B cell (primary cell): ENCODE data around the gene JPT2. TPM values are rescaled to one million over a fixed set of nuclear protein-coding genes. Genes with fewer than 3 reads are reported as not detected.

Experiments
- ATAC-seq: fragments of 200-7000 bp; cut with Tn5 transposase; one replicate; pipeline ENCODE4 v1.10.0; 2021; ENCODE audit warnings: low read depth, mild to moderate bottlenecking, moderate number of reproducible peaks, moderate library complexity
- CTCF ChIA-PET: fragments of 350-600 bp; sonication (Branson Sonifier 250); formaldehyde crosslinking; loops from one replicate; lab custom pipeline; 2021; ENCODE audit warnings: antibody characterized with exemption, inconsistent platforms; lab: Charles Lee
- POLR2A ChIA-PET: fragments of 350-600 bp; sonication (Branson Sonifier 250); formaldehyde crosslinking; loops from one replicate; lab custom pipeline; 2021; ENCODE audit warnings: antibody characterized with exemption; lab: Charles Lee
- DNase-seq: peaks from one replicate; pipeline ENCODE4 v3.0.0; 2013
- H2AFZ ChIP-seq: 2 replicates; pipeline ENCODE4 v1.6.1; 2012; ENCODE audit warnings: mild to moderate bottlenecking, low read depth, low read length; ENCODE audit not compliant: insufficient read depth, poor library complexity, severe bottlenecking
- H3K27ac ChIP-seq, 2 donors: 1 replicate in 1 of 2; 2 replicates in 1 of 2; pipeline ENCODE4 v1.5.1; 2012 to 2013; ENCODE audit warnings: low read length in 2 of 2, mild to moderate bottlenecking in 2 of 2, moderate library complexity in 1 of 2
- H3K27me3 ChIP-seq, 4 experiments: fragments of 200-600 bp in 1 of 4; sonication (generic) in 1 of 4; replicated peaks in 1 of 4; 1 replicate in 2 of 4; 2 replicates in 2 of 4; pipeline versions ENCODE4 v1.6.1 to v1.7.0; 2013 to 2016; ENCODE audit warnings: low read length in 3 of 4, mild to moderate bottlenecking in 2 of 4, mixed read lengths in 1 of 4, moderate library complexity in 1 of 4; ENCODE audit not compliant: insufficient read depth in 4 of 4, control insufficient read depth in 3 of 4; ENCODE audit errors: control extremely low read depth in 1 of 4
- H3K36me3 ChIP-seq, 2 experiments: replicated peaks in 1 of 2; 1 replicate in 1 of 2; 2 replicates in 1 of 2; pipeline versions ENCODE4 v1.6.1 to v1.7.1; 2013; ENCODE audit warnings: low read length in 1 of 2; ENCODE audit not compliant: insufficient read depth in 2 of 2, control insufficient read depth in 1 of 2; ENCODE audit errors: control extremely low read depth in 1 of 2, extremely low read depth in 1 of 2
- H3K4me1 ChIP-seq, 2 donors: fragments of 200-600 bp in 1 of 2; sonication (generic) in 1 of 2; 1 replicate in 1 of 2; 2 replicates in 1 of 2; pipeline versions ENCODE4 v1.5.1 to v1.6.1; 2013 to 2017; ENCODE audit warnings: low read length in 2 of 2; ENCODE audit not compliant: control insufficient read depth in 2 of 2, insufficient read depth in 2 of 2
- H3K4me2 ChIP-seq: replicated peaks from 2 replicates; pipeline ENCODE3; 2012; ENCODE audit warnings: mild to moderate bottlenecking, low read depth, low read length; ENCODE audit not compliant: poor library complexity, severe bottlenecking
- H3K4me3 ChIP-seq, 5 experiments: fragments of 200-600 bp in 1 of 5; sonication (generic) in 1 of 5; 1 replicate in 3 of 5; 2 replicates in 2 of 5; pipeline versions ENCODE4 v1.5.1 to v1.7.0; 2011 to 2016; ENCODE audit warnings: low read length in 4 of 5, mild to moderate bottlenecking in 4 of 5, low read depth in 2 of 5, control low read depth in 1 of 5, moderate library complexity in 1 of 5; ENCODE audit not compliant: insufficient read depth in 1 of 5; ENCODE audit errors: control extremely low read depth in 1 of 5, extremely low read depth in 1 of 5
- H3K79me2 ChIP-seq: fragments of 200-600 bp; sonication (generic); one replicate; pipeline ENCODE4 v1.6.0; 2016; ENCODE audit warnings: low read length; ENCODE audit not compliant: control insufficient read depth, insufficient read depth
- H3K9ac ChIP-seq: fragments of 200-600 bp; sonication (generic); 2 replicates; pipeline ENCODE4 v1.6.1; 2017; ENCODE audit warnings: mild to moderate bottlenecking, low read length, moderate library complexity
- H3K9me3 ChIP-seq, 3 donors: one replicate each; pipeline versions ENCODE4 v1.6.1 to v1.7.1; 2013; ENCODE audit warnings: low read length in 2 of 3; ENCODE audit not compliant: control insufficient read depth in 2 of 3, insufficient read depth in 1 of 3; ENCODE audit errors: control extremely low read depth in 1 of 3
- H4K20me1 ChIP-seq: 2 replicates; pipeline ENCODE4 v1.6.0; 2012; ENCODE audit warnings: mild to moderate bottlenecking, low read length; ENCODE audit not compliant: insufficient read depth, control insufficient read depth, poor library complexity, severe bottlenecking
- H3K27ac Mint-ChIP-seq: one replicate; pipeline ENCODE4 v1.8.0; 2021; ENCODE audit warnings: mixed read lengths
- H3K27me3 Mint-ChIP-seq: one replicate; pipeline ENCODE4 v1.8.0; 2021; ENCODE audit warnings: mixed read lengths
- H3K4me1 Mint-ChIP-seq: one replicate; pipeline ENCODE4 v1.8.0; 2021; ENCODE audit warnings: mixed read lengths
- H3K4me3 Mint-ChIP-seq: one replicate; pipeline ENCODE4 v1.8.0; 2021; ENCODE audit warnings: mixed read lengths
- H3K9me3 Mint-ChIP-seq: one replicate; pipeline ENCODE4 v1.8.0; 2022; ENCODE audit warnings: mixed read lengths; ENCODE audit not compliant: insufficient read depth
- EZH2 ChIP-seq: IDR thresholded peaks from 2 replicates; pipeline ENCODE4 v1.6.1; 2012; ENCODE audit warnings: borderline replicate concordance, low read depth, mild to moderate bottlenecking, moderate library complexity, low read length; ENCODE audit not compliant: insufficient read depth, poor library complexity, severe bottlenecking
- WGBS: methylation state at CpG from one replicate; pipeline ENCODE4 v1.1.5; 2013; ENCODE audit warnings: missing lambda C conversion rate; ENCODE audit not compliant: insufficient coverage; 5-methylcytosine and 5-hydroxymethylcytosine counted together
- intact Hi-C: fragments of 100-400 bp; cut with micrococcal nuclease; formaldehyde crosslinking; loops from one replicate; pipeline ENCODE4 v1.10.0; 2022
- polyA plus RNA-seq: library from polyadenylated mRNA; depleted of rRNA; stranded (reverse); fragments of >200 nt; gene quantifications from 2 replicates; pipeline ENCODE4 v1.2.3, GENCODE V29; 2012
- total RNA-seq, 2 donors: library from RNA; stranded (reverse); fragments of 120-200 nt in 1 of 2; gene quantifications; 1 replicate in 1 of 2; 2 replicates in 1 of 2; pipeline versions ENCODE4 v1.2.3 to v1.2.4, GENCODE V29; 2013 to 2022
- TF ChIP-seq, protein P1 (sequence below): fragments of 200-600 bp; IDR thresholded peaks from one replicate; pipeline ENCODE4 v1.8.0; 2022; ENCODE audit warnings: antibody characterized with exemption, mild to moderate bottlenecking

JPT2 gene
- total and polyA plus RNA-seq, 2 donors (not counting 1 experiment from before 2014, with no cell fraction given): 10.7 to 45.7 TPM

DNA sequence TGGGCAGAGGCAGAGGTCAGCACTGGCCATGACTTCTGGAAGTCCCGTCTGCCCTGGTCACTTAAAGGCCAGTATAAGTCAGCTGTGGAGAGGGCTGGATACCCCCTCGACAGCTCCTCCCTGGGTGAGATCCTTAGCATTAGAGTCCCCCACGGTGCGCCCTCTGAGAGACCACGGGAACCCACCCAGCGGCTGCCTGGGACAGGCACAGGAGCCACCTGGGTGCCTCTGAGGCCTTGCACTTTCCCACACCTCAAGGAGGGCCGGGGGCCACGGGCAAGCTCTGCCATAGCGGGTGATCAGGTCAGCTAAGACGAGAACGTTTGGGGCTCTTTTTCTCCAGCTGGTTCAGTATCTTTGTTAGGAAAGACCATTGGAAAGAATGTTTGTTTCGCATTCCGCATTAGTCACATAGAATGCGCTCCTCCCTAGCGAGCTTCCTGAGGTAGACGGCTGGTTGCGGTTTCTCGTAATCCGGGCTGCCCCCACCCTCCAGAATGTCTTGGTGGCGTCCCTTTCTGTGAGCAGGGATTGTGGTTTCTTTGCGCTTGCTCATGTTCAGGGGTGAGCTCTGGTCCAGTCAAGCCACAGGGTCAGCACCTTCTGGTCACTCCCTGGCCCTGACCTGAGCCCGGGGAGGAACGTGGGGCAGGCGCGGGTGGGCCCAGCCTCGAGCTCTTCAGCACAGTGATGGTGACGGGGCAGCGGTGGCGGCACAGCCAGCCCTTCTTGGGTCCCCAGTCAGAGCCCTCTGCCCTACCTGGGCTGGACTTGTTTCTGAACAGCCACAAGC lies 68.0 kb downstream of the JPT2 start:
- Histone ChIP-seq H3K4me3 (no peak overlapping the region), H3K9me3 (no peaks in the 10 kb centered on the region), H3K79me2 (peaks cover 58% of the 10 kb centered on the region), H3K27me3 (no peaks in the 10 kb centered on the region), H3K9ac (no peak overlapping the region), H3K36me3 (peaks cover 0 to 67% of the 10 kb centered on the region in 2 experiments), H4K20me1 (peaks cover 57% of the 10 kb centered on the region), H3K4me1 (no peaks in the 10 kb centered on the region), H3K4me2 (no peak overlapping the region), H3K27ac (no peak overlapping the region), H2AFZ (no peak overlapping the region)
- Mint-ChIP-seq H3K9me3 (no peaks in the 10 kb centered on the region), H3K27me3 (no peaks in the 10 kb centered on the region), H3K4me1 (no peaks in the 10 kb centered on the region), H3K4me3 (no peak overlapping the region), H3K27ac (no peak overlapping the region)
- ATAC-seq (no peak), DNase-seq (no peak)
- CTCF ChIA-PET: interaction anchor here (0.9 kb wide), 1 partner anchor 35 kb away, joined by 3 read pairs; no protein-coding TSS in a partner anchor
- intact Hi-C loops: no loop called here
- 98% methylated on average over 25 of the region's 29 CpGs for WGBS
- no peak for TF ChIP-seq EZH2
- TF ChIP-seq, protein P1, sequence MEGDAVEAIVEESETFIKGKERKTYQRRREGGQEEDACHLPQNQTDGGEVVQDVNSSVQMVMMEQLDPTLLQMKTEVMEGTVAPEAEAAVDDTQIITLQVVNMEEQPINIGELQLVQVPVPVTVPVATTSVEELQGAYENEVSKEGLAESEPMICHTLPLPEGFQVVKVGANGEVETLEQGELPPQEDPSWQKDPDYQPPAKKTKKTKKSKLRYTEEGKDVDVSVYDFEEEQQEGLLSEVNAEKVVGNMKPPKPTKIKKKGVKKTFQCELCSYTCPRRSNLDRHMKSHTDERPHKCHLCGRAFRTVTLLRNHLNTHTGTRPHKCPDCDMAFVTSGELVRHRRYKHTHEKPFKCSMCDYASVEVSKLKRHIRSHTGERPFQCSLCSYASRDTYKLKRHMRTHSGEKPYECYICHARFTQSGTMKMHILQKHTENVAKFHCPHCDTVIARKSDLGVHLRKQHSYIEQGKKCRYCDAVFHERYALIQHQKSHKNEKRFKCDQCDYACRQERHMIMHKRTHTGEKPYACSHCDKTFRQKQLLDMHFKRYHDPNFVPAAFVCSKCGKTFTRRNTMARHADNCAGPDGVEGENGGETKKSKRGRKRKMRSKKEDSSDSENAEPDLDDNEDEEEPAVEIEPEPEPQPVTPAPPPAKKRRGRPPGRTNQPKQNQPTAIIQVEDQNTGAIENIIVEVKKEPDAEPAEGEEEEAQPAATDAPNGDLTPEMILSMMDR: no peak
- POLR2A ChIA-PET: no interaction called here

DNA sequence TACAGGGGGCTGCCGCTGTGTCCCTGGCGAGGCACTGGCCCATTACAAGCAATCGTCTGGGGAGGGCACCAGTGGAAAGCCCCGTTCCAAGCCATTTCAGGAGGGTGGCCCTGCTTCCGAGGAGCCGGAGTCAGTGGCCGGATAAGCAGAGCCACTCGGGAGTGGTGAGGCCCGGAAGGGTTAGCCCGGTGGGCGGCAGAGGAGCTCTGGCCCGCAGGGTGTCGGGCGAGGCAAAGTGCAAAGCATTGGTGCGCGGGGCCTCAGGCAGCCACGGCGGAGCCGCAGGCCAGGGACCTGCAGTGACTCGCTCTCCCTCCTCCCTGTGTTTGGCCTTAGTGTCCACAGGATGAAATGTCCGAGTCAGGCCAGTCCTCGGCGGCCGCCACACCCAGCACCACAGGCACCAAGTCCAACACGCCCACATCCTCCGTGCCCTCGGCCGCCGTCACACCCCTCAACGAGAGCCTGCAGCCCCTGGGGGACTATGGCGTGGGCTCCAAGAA lies 68.7 kb downstream of the JPT2 start:
- Mint-ChIP-seq H3K27me3 (no peaks in the 10 kb centered on the region), H3K9me3 (no peaks in the 10 kb centered on the region), H3K27ac (peak overlapping the region; percentile 41), H3K4me3 (no peak overlapping the region), H3K4me1 (no peaks in the 10 kb centered on the region)
- ATAC-seq (no peak), DNase-seq (no peak)
- ChIA-PET POLR2A (no interaction called here), CTCF (no interaction called here)
- Histone ChIP-seq H3K79me2 (peaks cover 51% of the 10 kb centered on the region), H3K9ac (no peak overlapping the region), H3K4me3 (no peak overlapping the region), H3K27me3 (no peaks in the 10 kb centered on the region), H3K4me1 (no peaks in the 10 kb centered on the region), H4K20me1 (peaks cover 52% of the 10 kb centered on the region), H3K36me3 (peaks cover 0 to 68% of the 10 kb centered on the region in 2 experiments), H3K9me3 (no peaks in the 10 kb centered on the region), H3K27ac (no peak overlapping the region), H3K4me2 (no peak overlapping the region), H2AFZ (no peak overlapping the region)
- intact Hi-C loops: no loop called here
- WGBS: 98% methylated on average over 31 of the region's 31 CpGs
- no peak for TF ChIP-seq EZH2
- TF ChIP-seq, protein P1: no peak
